Heart left ventricle (tissue), 16 donors: ENCODE results near the gene CNPY4. TPM values are rescaled to one million over a fixed set of nuclear protein-coding genes. Genes with fewer than 3 reads are reported as not detected.
A peak's percentile ranks its signal among the peaks of the same experiment; 100 is the strongest.

Source experiments
- ATAC-seq, 4 donors: fragments of 200-7000 bp; cut with Tn5 transposase; one replicate each; pipeline ENCODE4 v1.9.1; 2020 to 2022; ENCODE audit warnings: moderate library complexity in 4 of 4, mild to moderate bottlenecking in 3 of 4, moderate number of reproducible peaks in 1 of 4
- DNase-seq, 5 donors: peaks; one replicate each; pipeline ENCODE4 v3.0.0-alpha.2; 2020
- H3K27ac ChIP-seq, 12 donors: fragments of 200-600 bp; sonication (generic) in 4 of 12; one replicate each; pipeline versions ENCODE4 v1.5.0 to v1.8.0; 2016 to 2022; ENCODE audit warnings: mild to moderate bottlenecking in 2 of 12
- H3K27me3 ChIP-seq, 9 donors: fragments of 200-600 bp; sonication (generic) in 2 of 9; one replicate each; pipeline versions ENCODE4 v1.5.1 to v1.8.0; 2016 to 2022; ENCODE audit warnings: mild to moderate bottlenecking in 3 of 9
- H3K36me3 ChIP-seq, 9 donors: fragments of 200-600 bp; sonication (generic) in 2 of 9; one replicate each; pipeline versions ENCODE4 v1.5.0 to v1.8.0; 2018 to 2022; ENCODE audit warnings: mild to moderate bottlenecking in 2 of 9
- H3K4me1 ChIP-seq, 12 donors: fragments of 200-600 bp; sonication (generic) in 4 of 12; one replicate each; pipeline versions ENCODE4 v1.5.0 to v1.8.0; 2016 to 2022; ENCODE audit warnings: mild to moderate bottlenecking in 3 of 12
- H3K4me3 ChIP-seq, 12 donors: fragments of 200-600 bp; sonication (generic) in 4 of 12; one replicate each; pipeline versions ENCODE4 v1.5.0 to v1.8.0; 2017 to 2022; ENCODE audit warnings: mild to moderate bottlenecking in 9 of 12, moderate library complexity in 4 of 12
- H3K9me3 ChIP-seq, 12 donors: fragments of 200-600 bp; sonication (generic) in 4 of 12; one replicate each; pipeline versions ENCODE4 v1.5.0 to v1.8.0; 2016 to 2022; ENCODE audit warnings: mild to moderate bottlenecking in 1 of 12
- POLR2A ChIP-seq, 2 donors: fragments of 450-650 bp; IDR thresholded peaks; one replicate each; pipeline ENCODE4 v1.6.1; 2017; ENCODE audit warnings: antibody characterized with exemption in 2 of 2, mild to moderate bottlenecking in 2 of 2, moderate library complexity in 2 of 2
- WGBS, 4 donors: extraction: QIAGEN DNeasy Blood & Tissue Kit in 2 of 4; methylation state at CpG; one replicate each; pipeline versions ENCODE4 v1.1.5 to v1.1.7; 2013 to 2018; 5-methylcytosine and 5-hydroxymethylcytosine counted together
- intact Hi-C, 10 donors: fragments of 100-400 bp; cut with DNase I; formaldehyde crosslinking; loops; one replicate each; pipeline versions ENCODE4 v1.11.1 to v1.14.2; 2022
- polyA plus RNA-seq, 2 donors: library from polyadenylated mRNA; stranded (reverse); fragments of 200-250 nt; gene quantifications; one replicate each; pipeline ENCODE4 v1.2.3, GENCODE V29; 2013
- total RNA-seq, 9 donors: library from RNA; depleted of rRNA in 2 of 9; stranded (reverse); fragments of >200 nt in 2 of 9; fragmentation: NEBNext Ultra II Directional in 3 of 9; extraction: Animal tissue kit (Norgen Biotek cat#: 25700) in 3 of 9; gene quantifications; one replicate each; pipeline versions ENCODE4 v1.1.0 to v1.2.4, GENCODE V29; 2016 to 2023
- TF ChIP-seq, protein P1 (sequence below), 12 donors: fragments of 200-600 bp; sonication (generic) in 4 of 12; IDR thresholded peaks; one replicate each; pipeline versions ENCODE4 v1.5.0 to v1.8.0; 2018 to 2022; ENCODE audit warnings: antibody characterized with exemption in 12 of 12, mild to moderate bottlenecking in 5 of 12
- donor health status: ischemic (EF 13 %, LVEDD 7.1; RV severe dilation, severe dysfunction).
- donor health status: healthy with polysubstance abuse.
- donor health status: DM: no; HTN: yes; CAD: no.
- donor health status: DM: no; HTN: no; CAD: no.
- donor health status: ischemic (EF 25% LVEDD 6.9; RV normal size, moderate dysfunction).
- donor health status: ischemic (EF 25% LVEDD 5.7; RV mildly dilated, moderate dysfunction).
- donor health status: healthy.
- donor health status: DM: yes; HTN: yes; CAD: no.
- donor health status: ischemic (EF 35%, LVEDD 5.7; RV mildly dilated, moderate dysfunction).
- donor health status: nonischemic (EF 11% LVEDD 7.7; RV severe dilation, severe dysfunction).
- donor health status: DM: yes; HTN: yes; CAD: no.
- donor health status: PGD.
- donor health status: ischemic (EF 29% LVEDD 5.4; RV normal size, mild dysfunction).
- donor health status: nonischemic (EF 23%, LVEDD 6.1; RV moderate dilation, normal function).

CNPY4 gene
- total and polyA plus RNA-seq, 11 donors, result 5.9 to 10.8 (median 8.5) TPM

DNA sequence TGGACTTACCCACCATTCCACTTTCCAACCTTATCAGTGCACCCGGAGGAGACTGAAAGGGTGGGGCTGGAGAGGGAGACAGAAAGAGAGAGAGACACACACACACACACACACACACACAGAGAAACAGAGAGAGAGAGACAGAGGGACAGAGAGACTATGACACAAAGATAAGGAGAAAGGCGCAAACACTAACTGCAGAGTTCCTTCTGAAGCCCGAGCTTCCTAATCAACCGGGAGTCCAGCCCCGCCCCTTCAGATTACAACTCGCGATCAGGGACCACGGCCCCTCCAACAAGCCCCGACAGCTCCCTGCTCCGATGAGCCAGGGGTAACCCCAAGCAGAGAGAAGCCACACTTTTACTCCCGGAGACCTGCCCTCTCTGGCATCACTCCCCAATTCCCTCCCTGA is 48.5 kb downstream of the CNPY4 start:
- H3K27me3 ChIP-seq, result peaks cover 0 to 46% (median 15%) of the 10 kb centered on the region in 9 donors
- ATAC-seq (peak in 3 of 4 donors; percentile 16 to 34 (median 29)), DNase-seq (peak in 1 of 5 donors; percentile 44)
- H3K9me3 ChIP-seq, result no peaks in the 10 kb centered on the region
- no peak for TF ChIP-seq POLR2A (IDR thresholded peaks at IDR 0.05)
- TF ChIP-seq, protein P1, sequence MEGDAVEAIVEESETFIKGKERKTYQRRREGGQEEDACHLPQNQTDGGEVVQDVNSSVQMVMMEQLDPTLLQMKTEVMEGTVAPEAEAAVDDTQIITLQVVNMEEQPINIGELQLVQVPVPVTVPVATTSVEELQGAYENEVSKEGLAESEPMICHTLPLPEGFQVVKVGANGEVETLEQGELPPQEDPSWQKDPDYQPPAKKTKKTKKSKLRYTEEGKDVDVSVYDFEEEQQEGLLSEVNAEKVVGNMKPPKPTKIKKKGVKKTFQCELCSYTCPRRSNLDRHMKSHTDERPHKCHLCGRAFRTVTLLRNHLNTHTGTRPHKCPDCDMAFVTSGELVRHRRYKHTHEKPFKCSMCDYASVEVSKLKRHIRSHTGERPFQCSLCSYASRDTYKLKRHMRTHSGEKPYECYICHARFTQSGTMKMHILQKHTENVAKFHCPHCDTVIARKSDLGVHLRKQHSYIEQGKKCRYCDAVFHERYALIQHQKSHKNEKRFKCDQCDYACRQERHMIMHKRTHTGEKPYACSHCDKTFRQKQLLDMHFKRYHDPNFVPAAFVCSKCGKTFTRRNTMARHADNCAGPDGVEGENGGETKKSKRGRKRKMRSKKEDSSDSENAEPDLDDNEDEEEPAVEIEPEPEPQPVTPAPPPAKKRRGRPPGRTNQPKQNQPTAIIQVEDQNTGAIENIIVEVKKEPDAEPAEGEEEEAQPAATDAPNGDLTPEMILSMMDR (IDR thresholded peaks at IDR 0.05), result no peak
- intact Hi-C loops, result no loop called here
- H3K4me1 ChIP-seq, result peaks cover 0 to 43% (median 12%) of the 10 kb centered on the region in 12 donors
- H3K36me3 ChIP-seq, result no peaks in the 10 kb centered on the region
- H3K27ac ChIP-seq, result peak overlapping the region; percentile 34 to 85 (median 67)
- 1 to 3% (median 2%) methylated on average over 10 to 11 of the region's 11 CpGs for WGBS, 4 donors
- peak overlapping the region; percentile 22 to 69 (median 54) for H3K4me3 ChIP-seq

DNA sequence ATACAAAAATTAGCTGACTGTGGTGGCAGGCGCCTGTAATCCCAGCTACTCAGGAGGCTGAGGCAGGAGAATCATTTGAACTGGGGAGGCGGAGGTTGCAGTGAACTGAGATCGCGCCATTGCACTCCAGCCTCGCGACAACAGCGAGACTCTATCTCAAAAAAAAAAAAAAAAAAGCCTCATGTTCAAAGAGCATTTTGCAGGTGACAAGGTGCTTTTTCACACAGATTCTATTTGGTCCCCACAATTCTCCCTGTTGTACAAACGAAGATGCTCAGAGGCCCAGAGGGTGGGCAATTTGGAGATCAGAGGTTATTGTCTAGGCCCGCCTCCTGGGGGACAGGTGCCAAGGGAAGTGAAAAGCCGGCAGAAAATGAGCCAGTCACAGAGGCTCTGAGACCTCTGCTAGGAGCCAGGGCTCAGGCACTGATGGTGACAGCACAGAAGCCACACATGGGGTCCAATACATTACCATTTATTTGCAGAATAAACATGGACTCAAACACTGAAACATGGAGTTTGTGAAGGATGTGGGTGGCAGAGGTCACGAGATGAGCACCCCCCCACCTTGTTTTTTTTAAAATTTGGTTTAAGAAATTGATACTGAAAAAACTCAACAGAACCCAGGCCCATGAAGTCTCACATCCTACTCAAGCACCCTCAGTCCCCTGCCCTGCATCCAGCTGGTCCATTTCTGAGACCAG is 49.9 kb downstream of the CNPY4 start:
- ATAC-seq, result no peak
- 88 to 91% (median 90%) methylated on average over 11 of the region's 11 CpGs for WGBS, 4 donors
- H3K9me3 ChIP-seq, result no peaks in the 10 kb centered on the region
- DNase-seq, result no peak
- peak overlapping the region in 3 of 12 donors; percentile 55 to 67 (median 56) for H3K4me3 ChIP-seq
- intact Hi-C loops, result no loop called here
- TF ChIP-seq POLR2A (IDR thresholded peaks at IDR 0.05), result no peak
- TF ChIP-seq, protein P1 (IDR thresholded peaks at IDR 0.05), result no peak
- H3K27me3 ChIP-seq, result peaks cover 0 to 48% (median 15%) of the 10 kb centered on the region in 9 donors
- peaks cover 0 to 43% (median 12%) of the 10 kb centered on the region in 12 donors for H3K4me1 ChIP-seq
- H3K36me3 ChIP-seq, result no peaks in the 10 kb centered on the region
- peak overlapping the region in 6 of 12 donors; percentile 61 to 85 (median 74) for H3K27ac ChIP-seq

DNA sequence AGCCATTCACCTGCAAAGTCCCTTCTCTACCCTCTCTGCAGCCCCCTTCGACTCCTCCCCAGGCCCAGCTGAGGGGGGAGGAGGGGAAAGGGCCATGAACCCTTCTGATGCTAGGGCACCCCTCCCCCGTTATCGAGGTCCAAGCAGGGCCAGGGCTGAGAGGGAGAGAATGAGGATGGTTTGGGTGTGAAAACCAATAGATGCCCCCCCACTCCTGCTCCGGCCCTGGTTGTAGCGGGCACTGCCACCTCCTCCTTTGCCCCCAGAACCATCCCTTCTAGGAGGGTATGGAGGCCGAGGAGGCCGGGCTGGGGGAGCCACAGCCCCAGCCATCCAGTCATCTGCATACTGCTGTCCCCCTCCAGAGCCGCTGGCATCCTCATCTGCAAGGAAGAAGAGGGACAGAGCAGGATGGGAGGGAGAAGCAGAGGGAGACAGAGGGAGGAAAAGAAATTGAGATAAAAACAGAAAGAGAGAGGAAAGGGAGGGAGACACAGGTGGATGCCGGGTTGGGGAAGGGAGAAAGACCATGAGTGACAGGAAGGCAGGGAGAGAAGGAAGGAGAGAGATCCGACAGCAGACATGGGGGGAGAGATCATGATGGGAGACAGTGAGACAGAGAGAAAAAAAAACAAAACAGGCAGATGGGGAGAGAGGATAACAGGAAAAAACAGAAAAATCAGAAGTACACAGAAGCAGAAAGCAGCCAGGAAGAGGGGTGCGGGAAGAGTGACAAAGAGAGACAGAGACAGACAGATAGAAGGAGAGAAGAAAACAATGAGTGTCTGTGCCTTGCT is 50.9 kb downstream of the CNPY4 start:
- TF ChIP-seq POLR2A (IDR thresholded peaks at IDR 0.05), result no peak
- intact Hi-C loops, result no loop called here
- ATAC-seq (no peak), DNase-seq (no peak)
- H3K36me3 ChIP-seq, result no peaks in the 10 kb centered on the region
- WGBS, 4 donors, result 90 to 94% (median 92%) methylated on average over 11 of the region's 11 CpGs
- H3K4me1 ChIP-seq, result peaks cover 0 to 43% (median 12%) of the 10 kb centered on the region in 12 donors
- no peak overlapping the region for H3K27ac ChIP-seq
- peaks cover 0 to 48% (median 15%) of the 10 kb centered on the region in 9 donors for H3K27me3 ChIP-seq
- H3K9me3 ChIP-seq, result no peaks in the 10 kb centered on the region
- H3K4me3 ChIP-seq, result no peak overlapping the region

DNA sequence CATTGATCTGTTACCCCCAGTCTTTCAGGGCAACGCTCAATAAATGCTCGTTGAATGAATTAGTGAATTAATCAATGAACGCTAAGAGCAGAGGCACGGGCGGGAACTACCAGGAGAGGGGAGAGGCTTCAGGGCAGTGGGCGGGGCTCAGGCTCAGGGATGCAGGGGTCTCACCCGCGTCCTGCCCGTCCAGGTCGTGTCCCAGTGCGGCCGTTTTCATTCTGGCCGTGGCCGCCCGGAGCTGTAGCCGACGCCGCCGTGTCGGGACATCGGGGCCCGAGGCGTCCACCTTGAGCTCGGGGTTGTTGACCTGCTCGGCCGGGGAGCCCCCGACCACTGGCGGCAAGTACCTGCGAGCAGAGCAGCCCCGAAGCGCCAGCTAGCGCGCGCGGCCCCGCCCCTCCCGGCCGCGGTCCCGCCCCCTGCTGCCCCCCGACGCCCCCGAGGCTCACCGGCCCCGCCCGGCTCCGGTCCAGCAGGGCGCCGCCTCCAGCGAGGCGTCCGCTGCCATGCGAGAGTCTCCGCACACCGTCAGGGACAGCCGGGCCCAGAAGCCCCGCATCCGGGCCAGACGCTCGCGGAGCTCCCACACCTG is 51.8 kb downstream of the CNPY4 start:
- no peaks in the 10 kb centered on the region for H3K9me3 ChIP-seq
- peaks cover 0 to 48% (median 15%) of the 10 kb centered on the region in 9 donors for H3K27me3 ChIP-seq
- no peak for ATAC-seq
- no peak overlapping the region for H3K27ac ChIP-seq
- intact Hi-C loops, result no loop called here
- H3K4me3 ChIP-seq, result peak overlapping the region in 11 of 12 donors; percentile 7 to 52 (median 40)
- H3K4me1 ChIP-seq, result peaks cover 0 to 41% (median 12%) of the 10 kb centered on the region in 12 donors
- H3K36me3 ChIP-seq, result no peaks in the 10 kb centered on the region
- no peak for DNase-seq
- 6 to 36% (median 22%) methylated on average over 6 to 61 of the region's 61 CpGs for whole genome bisulfite sequencing, 4 donors
- TF ChIP-seq POLR2A (IDR thresholded peaks at IDR 0.05), result no peak
- TF ChIP-seq, protein P1 (IDR thresholded peaks at IDR 0.05), result no peak
